ENCODE measurements around the gene KRT2. TPM values are rescaled to one million over a fixed set of nuclear protein-coding genes. Genes with fewer than 3 reads are reported as not detected.

The KRT2 gene
- total and polyA plus RNA-seq, 2 donors (not counting 1 experiment from before 2014, with no cell fraction given), result 0.04 TPM; not detected in 1

DNA sequence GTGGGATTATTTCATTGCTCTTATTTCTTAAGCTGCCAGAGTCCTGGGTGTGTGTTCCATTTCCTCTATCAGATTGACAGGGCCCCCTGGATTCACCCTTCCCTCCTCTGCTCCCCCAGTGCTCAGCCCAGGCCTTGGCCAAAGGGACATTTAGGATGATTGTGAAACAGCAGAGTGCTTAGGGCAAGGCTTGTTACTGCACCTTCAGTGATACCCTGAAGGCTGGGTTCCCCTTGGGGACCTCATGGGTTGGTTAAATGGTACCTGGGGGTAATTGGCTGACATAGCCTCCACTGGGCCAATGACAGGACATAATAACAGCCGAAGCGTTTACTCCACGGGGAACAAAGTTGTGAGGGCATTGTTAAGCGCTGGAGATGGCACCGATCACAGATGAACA lies 49.5 kb downstream of the KRT2 start:
- Histone ChIP-seq H3K79me2 (ENCODE audit: control insufficient read depth, insufficient read depth, low read length) (no peaks in the 10 kb centered on the region), H3K4me1 (ENCODE audit: control insufficient read depth in 2 of 2, insufficient read depth in 2 of 2, low read length in 2 of 2) (no peaks in the 10 kb centered on the region), H2AFZ (ENCODE audit: insufficient read depth, low read depth, low read length, poor library complexity, severe bottlenecking) (no peak overlapping the region), H3K4me3 (ENCODE audit: control extremely low read depth in 1 of 5, extremely low read depth in 1 of 5, insufficient read depth in 1 of 5, low read depth in 2 of 5, low read length in 4 of 5) (no peak overlapping the region), H3K27me3 (replicated peaks in 1 of 4; ENCODE audit: control extremely low read depth in 1 of 4, control insufficient read depth in 3 of 4, insufficient read depth in 4 of 4, low read length in 3 of 4) (peaks cover 0 to 14% (median 6%) of the 10 kb centered on the region in 4 experiments), H3K27ac (ENCODE audit: low read length in 2 of 2) (no peak overlapping the region), H3K9ac (ENCODE audit: low read length) (no peak overlapping the region), H3K36me3 (replicated peaks in 1 of 2; ENCODE audit: control extremely low read depth in 1 of 2, control insufficient read depth in 1 of 2, extremely low read depth in 1 of 2, insufficient read depth in 2 of 2, low read length in 1 of 2) (no peaks in the 10 kb centered on the region), H3K4me2 (replicated peaks; ENCODE audit: low read depth, low read length, poor library complexity, severe bottlenecking) (no peak overlapping the region), H3K9me3 (ENCODE audit: control extremely low read depth in 1 of 3, control insufficient read depth in 2 of 3, insufficient read depth in 1 of 3, low read length in 2 of 3) (no peaks in the 10 kb centered on the region), H4K20me1 (ENCODE audit: control insufficient read depth, insufficient read depth, low read length, poor library complexity, severe bottlenecking) (no peaks in the 10 kb centered on the region)
- Mint-ChIP-seq H3K4me1 (no peaks in the 10 kb centered on the region), H3K27me3 (peaks cover 44% of the 10 kb centered on the region), H3K9me3 (ENCODE audit: insufficient read depth) (no peaks in the 10 kb centered on the region), H3K27ac (no peak overlapping the region), H3K4me3 (no peak overlapping the region)
- ATAC-seq (ENCODE audit: low read depth) (no peak), DNase-seq (no peak)
- no peak for TF ChIP-seq EZH2 (IDR thresholded peaks at IDR 0.05; ENCODE audit: borderline replicate concordance, insufficient read depth, low read depth, low read length, poor library complexity, severe bottlenecking)
- TF ChIP-seq, protein P1, sequence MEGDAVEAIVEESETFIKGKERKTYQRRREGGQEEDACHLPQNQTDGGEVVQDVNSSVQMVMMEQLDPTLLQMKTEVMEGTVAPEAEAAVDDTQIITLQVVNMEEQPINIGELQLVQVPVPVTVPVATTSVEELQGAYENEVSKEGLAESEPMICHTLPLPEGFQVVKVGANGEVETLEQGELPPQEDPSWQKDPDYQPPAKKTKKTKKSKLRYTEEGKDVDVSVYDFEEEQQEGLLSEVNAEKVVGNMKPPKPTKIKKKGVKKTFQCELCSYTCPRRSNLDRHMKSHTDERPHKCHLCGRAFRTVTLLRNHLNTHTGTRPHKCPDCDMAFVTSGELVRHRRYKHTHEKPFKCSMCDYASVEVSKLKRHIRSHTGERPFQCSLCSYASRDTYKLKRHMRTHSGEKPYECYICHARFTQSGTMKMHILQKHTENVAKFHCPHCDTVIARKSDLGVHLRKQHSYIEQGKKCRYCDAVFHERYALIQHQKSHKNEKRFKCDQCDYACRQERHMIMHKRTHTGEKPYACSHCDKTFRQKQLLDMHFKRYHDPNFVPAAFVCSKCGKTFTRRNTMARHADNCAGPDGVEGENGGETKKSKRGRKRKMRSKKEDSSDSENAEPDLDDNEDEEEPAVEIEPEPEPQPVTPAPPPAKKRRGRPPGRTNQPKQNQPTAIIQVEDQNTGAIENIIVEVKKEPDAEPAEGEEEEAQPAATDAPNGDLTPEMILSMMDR (IDR thresholded peaks at IDR 0.05), result no peak
- WGBS (ENCODE audit: insufficient coverage), result 93% methylated on average over 5 of the region's 5 CpGs
- ChIA-PET CTCF (interaction anchor here (0.7 kb wide), 1 partner anchor 52 kb away, joined by 3 read pairs; no protein-coding TSS in a partner anchor), POLR2A (no interaction called here)
- intact Hi-C loops (cut with micrococcal nuclease), result no loop called here

GRCh38 chr12:52601671-52602070 lies 50.3 kb downstream of the KRT2 start:
- Histone ChIP-seq H3K9me3 (ENCODE audit: control extremely low read depth in 1 of 3, control insufficient read depth in 2 of 3, insufficient read depth in 1 of 3, low read length in 2 of 3) (no peaks in the 10 kb centered on the region), H3K9ac (ENCODE audit: low read length) (no peak overlapping the region), H3K36me3 (replicated peaks in 1 of 2; ENCODE audit: control extremely low read depth in 1 of 2, control insufficient read depth in 1 of 2, extremely low read depth in 1 of 2, insufficient read depth in 2 of 2, low read length in 1 of 2) (no peaks in the 10 kb centered on the region), H3K4me2 (replicated peaks; ENCODE audit: low read depth, low read length, poor library complexity, severe bottlenecking) (no peak overlapping the region), H4K20me1 (ENCODE audit: control insufficient read depth, insufficient read depth, low read length, poor library complexity, severe bottlenecking) (no peaks in the 10 kb centered on the region), H3K4me3 (ENCODE audit: control extremely low read depth in 1 of 5, extremely low read depth in 1 of 5, insufficient read depth in 1 of 5, low read depth in 2 of 5, low read length in 4 of 5) (no peak overlapping the region), H3K79me2 (ENCODE audit: control insufficient read depth, insufficient read depth, low read length) (no peaks in the 10 kb centered on the region), H2AFZ (ENCODE audit: insufficient read depth, low read depth, low read length, poor library complexity, severe bottlenecking) (no peak overlapping the region), H3K27ac (ENCODE audit: low read length in 2 of 2) (no peak overlapping the region), H3K4me1 (ENCODE audit: control insufficient read depth in 2 of 2, insufficient read depth in 2 of 2, low read length in 2 of 2) (no peaks in the 10 kb centered on the region), H3K27me3 (replicated peaks in 1 of 4; ENCODE audit: control extremely low read depth in 1 of 4, control insufficient read depth in 3 of 4, insufficient read depth in 4 of 4, low read length in 3 of 4) (peaks cover 0 to 14% (median 6%) of the 10 kb centered on the region in 4 experiments)
- CTCF ChIA-PET, result no interaction called here
- Mint-ChIP-seq H3K9me3 (ENCODE audit: insufficient read depth) (no peaks in the 10 kb centered on the region), H3K27ac (no peak overlapping the region), H3K4me1 (no peaks in the 10 kb centered on the region), H3K27me3 (peaks cover 43% of the 10 kb centered on the region), H3K4me3 (no peak overlapping the region)
- no peak for DNase-seq
- WGBS (ENCODE audit: insufficient coverage), result 85% methylated on average over 2 of the region's 4 CpGs
- no peak for ATAC-seq (ENCODE audit: low read depth)
- intact Hi-C loops (cut with micrococcal nuclease), result no loop called here
- no peak for TF ChIP-seq EZH2 (IDR thresholded peaks at IDR 0.05; ENCODE audit: borderline replicate concordance, insufficient read depth, low read depth, low read length, poor library complexity, severe bottlenecking)
- TF ChIP-seq, protein P1 (IDR thresholded peaks at IDR 0.05), result no peak
- POLR2A ChIA-PET, result no interaction called here

All from B cell (primary cell).